ENCODE data around the gene ARRDC2. TPM values are rescaled to one million over a fixed set of nuclear protein-coding genes. Genes with fewer than 3 reads are reported as not detected.

ARRDC2 gene
- total and polyA plus RNA-seq, 4 donors, result 2.7 to 32.3 (median 6.5) TPM

GRCh38 chr19:18063463-18063862 is 55.5 kb downstream of the ARRDC2 start:
- H3K9me3 ChIP-seq (ENCODE audit: control insufficient read depth in 4 of 4, low read length in 3 of 4), result no peaks in the 10 kb centered on the region
- no peak overlapping the region for H3K9ac ChIP-seq (ENCODE audit: low read depth in 1 of 2, low read length in 2 of 2)
- no peaks in the 10 kb centered on the region for H3K27me3 ChIP-seq (ENCODE audit: control insufficient read depth in 4 of 4, insufficient read depth in 4 of 4, low read length in 3 of 4)
- peak; percentile 55 for DNase-seq (ENCODE audit: low spot score)
- H3K27ac ChIP-seq (ENCODE audit: low read depth in 1 of 2, low read length in 2 of 2), result no peak overlapping the region
- WGBS, result 64% methylated on average over 5 of the region's 5 CpGs
- no peaks in the 10 kb centered on the region for H3K36me3 ChIP-seq (ENCODE audit: control insufficient read depth in 4 of 4, insufficient read depth in 3 of 4, low read depth in 1 of 4, low read length in 3 of 4)
- no peak overlapping the region for H3K4me3 ChIP-seq (ENCODE audit: low read depth in 1 of 3, low read length in 3 of 3)
- TF ChIP-seq HNF4A (conservative IDR thresholded peaks at IDR 0.05), result no peak
- peak; percentile 4 for TF ChIP-seq CTCF (IDR thresholded peaks at IDR 0.05; ENCODE audit: low read depth, low read length, missing input control)
- TF ChIP-seq RAD21 (IDR thresholded peaks at IDR 0.05), result peak; percentile 17 to 59
- TF ChIP-seq ZBTB33 (IDR thresholded peaks at IDR 0.05), result no peak
- H3K4me1 ChIP-seq (ENCODE audit: control insufficient read depth in 4 of 4, insufficient read depth in 4 of 4, low read length in 3 of 4), result peaks cover 0 to 3% (median under 1%) of the 10 kb centered on the region in 4 donors

Small RNAs within 50 kb of the gene (small RNA-seq; reads per million reads assigned to genes)
- not detected for gene RNA5SP468

Other genes with a start within 250 kb of the ARRDC2 start
- 1 to 10 TPM in 1 of 2 donors, under 1 TPM in 1; 0.14 to 1.0 TPM for gene B3GNT3, start 213.0 kb upstream of the ARRDC2 start, total RNA-seq
- gene B3GNT3, start 213.0 kb upstream of the ARRDC2 start, polyA plus RNA-seq, result 1 to 10 TPM; 1.1 to 2.1 TPM
- gene INSL3, start 186.7 kb upstream of the ARRDC2 start, total RNA-seq, result not detected
- under 1 TPM in 1 of 2 donors, not detected in 1; 0.22 TPM for gene INSL3, start 186.7 kb upstream of the ARRDC2 start, polyA plus RNA-seq
- 1 to 10 TPM; 4.4 to 7.1 TPM for gene JAK3, start 160.2 kb upstream of the ARRDC2 start, total RNA-seq
- gene JAK3, start 160.2 kb upstream of the ARRDC2 start, polyA plus RNA-seq, result 1 to 10 TPM in 1 of 2 donors, under 1 TPM in 1; 0.87 to 1.7 TPM
- gene RPL18A, start 148.3 kb upstream of the ARRDC2 start, total RNA-seq, result 100 to 1,000 TPM; 452 to 468 TPM
- 100 to 1,000 TPM; 487 to 870 TPM for gene RPL18A, start 148.3 kb upstream of the ARRDC2 start, polyA plus RNA-seq
- under 1 TPM in 1 of 2 donors, not detected in 1; 0.09 TPM for gene SLC5A5, start 136.2 kb upstream of the ARRDC2 start, total RNA-seq
- gene SLC5A5, start 136.2 kb upstream of the ARRDC2 start, polyA plus RNA-seq, result not detected
- 10 to 100 TPM; 15.8 to 21.1 TPM for gene CCDC124, start 75.2 kb upstream of the ARRDC2 start, total RNA-seq
- 10 to 100 TPM; 43.0 to 59.3 TPM for gene CCDC124, start 75.2 kb upstream of the ARRDC2 start, polyA plus RNA-seq
- gene KCNN1, start 41.1 kb upstream of the ARRDC2 start, total RNA-seq, result under 1 TPM; 0.05 to 0.08 TPM
- gene KCNN1, start 41.1 kb upstream of the ARRDC2 start, polyA plus RNA-seq, result under 1 TPM in 1 of 2 donors, not detected in 1; 0.05 TPM
- gene IL12RB1, start 78.8 kb downstream of the ARRDC2 start, total RNA-seq, result 1 to 10 TPM; 1.3 to 2.4 TPM
- gene IL12RB1, start 78.8 kb downstream of the ARRDC2 start, polyA plus RNA-seq, result under 1 TPM; 0.43 to 0.90 TPM
- gene MAST3, start 89.6 kb downstream of the ARRDC2 start, total RNA-seq, result 10 to 100 TPM in 1 of 2 donors, 1 to 10 TPM in 1; 8.6 to 10.6 TPM
- 1 to 10 TPM; 4.3 to 4.7 TPM for gene MAST3, start 89.6 kb downstream of the ARRDC2 start, polyA plus RNA-seq
- 10 to 100 TPM in 1 of 2 donors, 1 to 10 TPM in 1; 9.1 to 37.8 TPM for gene PIK3R2, start 145.0 kb downstream of the ARRDC2 start, total RNA-seq
- gene PIK3R2, start 145.0 kb downstream of the ARRDC2 start, polyA plus RNA-seq, result 1 to 10 TPM; 1.5 to 6.2 TPM
- gene IFI30, start 165.6 kb downstream of the ARRDC2 start, total RNA-seq, result 100 to 1,000 TPM in 1 of 2 donors, 10 to 100 TPM in 1; 60.2 to 129 TPM
- 100 to 1,000 TPM in 1 of 2 donors, 10 to 100 TPM in 1; 89.0 to 130 TPM for gene IFI30, start 165.6 kb downstream of the ARRDC2 start, polyA plus RNA-seq
- gene MPV17L2, start 185.0 kb downstream of the ARRDC2 start, total RNA-seq, result 10 to 100 TPM in 1 of 2 donors, 1 to 10 TPM in 1; 3.6 to 12.1 TPM
- gene MPV17L2, start 185.0 kb downstream of the ARRDC2 start, polyA plus RNA-seq, result 10 to 100 TPM; 16.1 to 28.0 TPM
- gene RAB3A, start 195.9 kb downstream of the ARRDC2 start, total RNA-seq, result under 1 TPM; 0.33 to 0.84 TPM
- 1 to 10 TPM in 1 of 2 donors, under 1 TPM in 1; 0.74 to 1.7 TPM for gene RAB3A, start 195.9 kb downstream of the ARRDC2 start, polyA plus RNA-seq
- gene PDE4C, start 218.3 kb downstream of the ARRDC2 start, total RNA-seq, result under 1 TPM; 0.51 to 0.75 TPM
- gene PDE4C, start 218.3 kb downstream of the ARRDC2 start, polyA plus RNA-seq, result under 1 TPM in 1 of 2 donors, not detected in 1; 0.23 TPM